GM21619 (cell line): Measurements from ENCODE around the gene BBS1.
A peak's percentile ranks its signal among the peaks of the same experiment; 100 is the strongest.

Experiments
- ATAC-seq: cut with Tn5 transposase; IDR thresholded peaks from one replicate; pipeline ENCODE4 v1.9.1; 2021; ENCODE audit not compliant: unreplicated experiment

The BBS1 gene

DNA sequence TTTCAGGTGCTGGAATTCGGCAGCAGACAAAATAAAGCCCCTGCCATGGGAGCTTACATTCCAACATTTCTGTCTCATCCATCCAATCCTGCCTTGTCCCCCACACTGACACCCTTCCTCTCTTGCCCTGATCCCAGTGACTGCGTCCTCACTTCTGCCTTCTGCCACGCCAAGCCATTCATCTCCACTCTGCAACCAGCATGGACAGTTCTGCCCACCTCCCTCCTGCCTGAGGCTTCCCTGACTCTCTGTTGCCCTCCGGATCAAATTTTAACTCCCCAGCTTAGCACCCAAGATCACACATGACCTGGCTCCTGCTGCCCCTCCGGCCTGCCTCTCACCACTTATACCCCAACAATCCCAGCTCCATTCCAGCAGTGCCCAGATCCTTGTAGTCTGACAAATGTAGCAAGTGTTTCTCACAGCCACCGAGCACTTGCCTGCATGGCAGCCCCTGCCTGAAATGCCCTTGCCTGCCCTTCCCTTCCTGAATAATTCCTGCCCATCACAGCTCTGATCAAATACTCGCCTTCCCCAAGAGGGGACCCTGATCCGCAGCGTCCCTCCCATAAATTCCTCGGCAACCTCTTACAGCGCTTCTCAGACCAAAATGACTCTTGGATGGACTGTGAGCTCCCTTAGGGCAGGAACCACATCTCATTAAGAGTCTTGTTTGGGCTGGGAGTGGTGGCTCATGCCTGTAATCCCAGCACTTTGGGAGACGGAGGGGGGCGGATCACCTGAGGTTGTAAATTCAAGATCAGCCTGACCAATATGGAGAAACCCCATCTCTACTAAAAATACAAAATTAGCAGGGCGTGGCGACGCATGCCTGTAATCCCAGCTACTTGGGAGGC lies 38.6 kb downstream of the BBS1 start:
- no peak for ATAC-seq

DNA sequence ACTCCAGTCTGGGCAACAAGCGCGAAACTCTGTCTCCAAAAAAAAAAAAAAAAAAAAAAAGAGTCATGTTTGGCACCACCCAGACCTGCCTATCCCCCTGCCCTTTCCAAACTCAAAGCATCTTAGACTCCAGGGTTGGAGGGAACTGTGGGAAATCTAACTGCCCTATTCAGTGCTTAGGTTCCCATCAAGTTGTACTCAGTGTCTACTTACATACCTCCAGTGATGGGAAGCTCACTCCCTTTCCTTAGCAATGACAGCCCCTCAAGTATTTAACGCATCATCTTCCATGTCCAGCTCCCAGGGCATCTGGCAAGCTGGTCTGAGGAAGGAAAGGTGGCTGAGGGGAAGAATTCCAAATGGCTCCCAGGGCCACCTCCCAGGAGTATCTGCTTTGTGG lies 39.3 kb downstream of the BBS1 start:
- ATAC-seq, result no peak

DNA sequence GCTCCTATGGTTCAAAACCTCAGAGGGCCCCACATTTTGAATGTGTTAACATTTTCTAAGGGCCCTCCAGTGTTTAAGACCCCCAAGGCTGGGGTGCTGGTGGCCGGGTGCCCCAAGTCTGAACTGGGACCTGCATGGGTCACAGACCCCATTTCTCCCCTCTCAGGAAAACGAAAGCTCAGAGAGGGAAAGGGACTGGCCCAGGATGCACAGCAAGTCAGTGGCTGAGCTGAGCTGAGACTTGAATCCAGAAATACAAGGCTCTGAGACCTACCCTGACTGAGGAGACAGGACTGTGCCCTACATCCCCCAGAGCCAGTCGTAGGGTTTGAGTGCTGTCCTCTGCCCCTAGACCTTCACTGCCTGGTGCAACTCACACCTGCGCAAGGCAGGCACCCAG lies 40.5 kb downstream of the BBS1 start:
- no peak for ATAC-seq

DNA sequence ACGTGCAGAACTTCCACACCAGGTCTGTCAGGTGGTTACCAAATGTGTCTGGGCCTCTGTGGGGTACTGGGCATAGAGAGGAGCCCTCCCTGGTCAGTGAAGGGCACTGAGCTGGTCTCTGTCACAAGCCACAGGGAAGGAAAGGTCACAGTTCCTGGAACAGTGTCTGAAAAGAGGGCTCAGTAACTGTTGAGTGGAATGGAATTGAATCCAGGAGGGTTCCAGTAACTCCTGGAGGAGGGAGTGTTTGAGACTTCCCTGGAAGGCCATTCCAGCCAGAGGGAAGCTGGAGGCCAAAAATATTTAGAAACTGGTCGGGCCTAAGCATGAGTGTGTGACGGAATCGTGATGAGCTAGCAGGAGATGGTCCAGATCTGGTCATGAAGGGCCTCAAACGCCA lies 44.2 kb downstream of the BBS1 start:
- ATAC-seq, result no peak

DNA sequence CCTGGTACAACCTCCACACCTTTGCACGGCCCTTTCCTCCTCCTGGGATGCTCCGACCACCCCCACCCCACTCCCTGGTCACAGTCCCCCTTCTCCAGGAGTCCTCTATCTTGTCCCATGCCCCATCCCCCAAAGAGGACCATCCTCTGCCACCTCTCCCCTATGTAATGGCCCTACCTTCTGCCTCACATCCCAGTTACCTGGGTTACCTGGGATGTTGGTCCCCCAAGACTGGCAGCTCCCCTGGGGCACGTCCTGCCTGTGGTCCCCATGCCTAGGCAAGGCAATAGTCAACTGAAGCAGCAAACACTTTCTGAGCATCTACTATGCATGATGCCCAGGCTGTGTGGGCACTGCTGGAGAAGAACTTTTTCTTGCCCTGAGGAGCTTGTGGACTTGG lies 45.0 kb downstream of the BBS1 start:
- no peak for ATAC-seq

DNA sequence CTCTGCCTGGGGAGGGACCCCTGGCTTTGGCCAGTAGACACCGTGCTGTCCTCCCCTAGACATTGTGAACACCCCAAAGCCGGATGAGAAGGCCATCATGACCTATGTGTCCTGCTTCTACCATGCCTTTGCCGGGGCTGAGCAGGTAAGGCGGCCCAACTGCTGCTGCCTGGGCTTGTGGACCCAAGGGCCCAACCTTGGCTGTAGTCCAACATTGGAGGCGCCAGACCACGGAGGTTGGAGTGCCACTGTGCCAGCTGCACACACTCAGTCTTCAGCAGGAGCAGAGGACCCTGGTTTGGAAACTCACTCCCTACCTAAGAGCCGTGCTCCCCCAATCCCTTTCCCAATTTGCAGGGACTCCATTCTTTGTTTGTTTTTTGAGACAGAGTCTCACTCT lies 45.7 kb downstream of the BBS1 start:
- ATAC-seq, result no peak

DNA sequence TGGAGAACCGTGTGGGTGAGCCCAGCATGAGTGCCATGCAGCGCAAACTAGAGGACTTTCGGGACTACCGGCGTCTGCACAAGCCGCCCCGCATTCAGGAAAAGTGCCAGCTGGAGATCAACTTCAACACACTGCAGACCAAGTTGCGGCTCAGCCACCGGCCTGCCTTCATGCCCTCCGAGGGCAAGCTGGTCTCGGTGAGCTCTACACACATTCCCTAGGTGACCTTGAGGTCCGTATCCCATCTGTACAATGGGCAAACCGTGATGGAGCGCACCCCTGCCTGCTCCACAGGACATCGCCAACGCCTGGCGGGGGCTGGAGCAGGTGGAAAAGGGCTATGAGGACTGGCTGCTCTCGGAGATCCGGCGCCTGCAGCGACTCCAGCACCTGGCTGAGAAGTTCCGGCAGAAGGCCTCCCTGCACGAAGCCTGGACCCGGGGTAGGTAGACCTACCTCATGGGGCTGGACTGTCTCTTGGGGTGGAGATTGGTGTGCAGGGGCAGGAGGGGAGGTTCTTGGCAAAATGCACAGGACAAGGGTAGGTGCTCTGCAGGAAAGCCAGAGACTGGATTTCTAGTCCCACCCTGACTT lies 47.4 kb downstream of the BBS1 start:
- no peak for ATAC-seq

DNA sequence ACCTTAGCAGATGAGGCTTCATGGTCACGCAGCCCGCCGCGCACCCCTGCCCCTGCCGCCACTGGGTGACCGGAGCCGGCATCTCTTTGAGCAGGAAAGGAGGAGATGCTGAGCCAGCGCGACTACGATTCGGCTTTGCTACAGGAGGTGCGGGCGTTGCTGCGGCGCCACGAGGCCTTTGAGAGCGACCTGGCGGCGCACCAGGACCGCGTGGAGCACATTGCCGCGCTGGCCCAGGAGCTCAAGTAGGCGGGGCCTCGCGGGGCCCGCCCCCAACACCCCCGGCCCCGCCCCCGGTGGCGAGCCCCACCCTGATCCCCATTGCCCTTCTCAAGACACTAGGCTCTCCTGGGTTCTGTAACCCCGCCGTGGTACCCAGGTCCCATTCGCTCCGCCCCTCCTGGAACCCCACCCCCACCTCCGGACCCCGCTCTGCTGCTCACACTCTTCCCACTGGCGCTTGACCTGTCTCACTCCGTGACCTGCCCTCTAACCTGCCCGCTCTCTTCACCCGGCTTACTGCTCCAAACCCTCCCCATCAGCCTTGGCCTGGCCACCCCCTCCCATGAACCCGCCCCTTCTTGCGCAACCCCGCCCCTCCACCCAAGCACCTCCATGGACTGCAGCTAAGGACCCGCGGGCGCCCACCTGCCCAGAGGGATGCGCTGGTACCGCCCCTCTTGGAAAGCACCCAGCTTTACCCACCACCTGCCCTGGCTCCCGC lies 48.9 kb downstream of the BBS1 start:
- ATAC-seq, result no peak

DNA sequence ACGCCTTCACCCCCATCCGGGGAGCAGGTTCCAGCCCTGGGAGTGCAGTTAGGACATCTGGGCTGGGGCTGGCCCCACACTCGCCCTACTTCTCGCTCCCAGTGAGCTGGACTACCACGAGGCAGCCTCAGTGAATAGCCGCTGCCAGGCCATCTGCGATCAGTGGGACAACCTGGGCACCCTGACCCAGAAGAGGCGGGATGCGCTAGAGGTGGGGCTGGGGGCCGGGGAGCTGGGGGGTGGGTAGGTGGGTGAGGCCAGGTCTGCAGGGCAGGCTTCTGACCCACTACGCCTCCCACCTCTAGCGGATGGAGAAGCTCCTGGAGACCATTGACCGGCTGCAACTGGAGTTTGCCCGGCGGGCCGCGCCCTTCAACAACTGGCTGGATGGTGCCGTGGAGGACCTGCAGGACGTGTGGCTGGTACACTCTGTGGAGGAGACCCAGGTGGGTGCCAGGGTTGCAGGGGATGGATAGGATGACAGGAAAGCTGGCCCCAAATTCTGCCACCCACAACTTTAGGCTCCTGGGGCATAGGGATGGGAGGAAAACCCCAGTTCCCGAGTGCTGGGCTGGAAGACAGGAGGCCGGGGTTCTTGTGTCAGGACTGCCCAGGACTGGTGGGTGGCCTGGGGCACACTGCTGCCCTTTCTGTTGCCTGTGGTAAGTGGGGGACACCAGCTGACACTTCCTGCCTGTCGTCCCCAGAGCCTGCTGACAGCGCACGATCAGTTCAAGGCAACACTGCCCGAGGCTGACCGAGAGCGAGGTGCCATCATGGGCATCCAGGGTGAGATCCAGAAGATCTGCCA lies 49.6 kb downstream of the BBS1 start:
- ATAC-seq, result no peak

DNA sequence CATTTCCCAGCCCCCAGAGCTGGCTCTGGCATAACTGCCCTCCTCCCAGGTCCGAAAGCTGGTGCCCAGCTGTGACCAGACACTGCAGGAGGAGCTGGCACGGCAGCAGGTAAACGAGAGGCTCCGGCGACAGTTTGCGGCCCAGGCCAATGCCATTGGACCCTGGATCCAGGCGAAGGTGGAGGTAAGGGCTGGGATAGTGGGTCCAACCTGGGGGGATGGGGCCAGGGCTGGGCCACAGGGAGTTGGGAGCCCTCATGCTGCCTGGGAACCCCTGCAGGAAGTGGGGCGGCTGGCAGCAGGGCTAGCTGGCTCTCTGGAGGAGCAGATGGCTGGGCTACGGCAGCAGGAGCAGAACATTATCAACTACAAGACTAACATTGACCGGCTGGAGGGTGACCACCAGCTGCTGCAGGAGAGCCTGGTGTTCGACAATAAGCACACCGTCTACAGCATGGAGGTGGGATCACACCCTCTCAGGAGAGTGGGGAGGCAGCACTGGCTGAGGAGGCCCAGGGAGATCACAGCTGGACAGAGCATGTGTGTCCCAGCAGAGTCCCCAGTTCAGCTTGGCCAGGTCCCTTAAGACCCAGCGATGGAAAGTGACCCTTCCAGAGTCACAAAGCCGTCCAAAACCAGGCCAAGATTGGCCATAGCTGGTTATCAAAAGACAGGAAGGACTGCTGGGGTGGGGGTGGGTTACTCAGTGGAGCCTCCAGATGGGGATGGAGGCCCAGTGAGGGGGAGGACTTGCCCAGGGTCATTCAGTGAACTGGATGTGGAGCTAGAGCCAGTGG lies 50.9 kb downstream of the BBS1 start:
- ATAC-seq, result no peak

DNA sequence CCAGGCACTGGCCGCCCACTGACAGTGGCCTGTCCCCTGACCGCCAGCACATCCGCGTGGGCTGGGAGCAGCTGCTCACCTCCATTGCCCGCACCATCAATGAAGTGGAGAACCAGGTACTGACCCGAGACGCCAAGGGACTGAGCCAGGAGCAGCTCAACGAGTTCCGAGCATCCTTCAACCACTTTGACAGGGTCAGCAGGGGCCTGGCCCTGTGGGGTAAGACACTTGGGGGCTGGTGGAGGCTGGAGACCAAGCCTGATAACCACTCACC lies 51.5 kb downstream of the BBS1 start:
- ATAC-seq, result no peak

DNA sequence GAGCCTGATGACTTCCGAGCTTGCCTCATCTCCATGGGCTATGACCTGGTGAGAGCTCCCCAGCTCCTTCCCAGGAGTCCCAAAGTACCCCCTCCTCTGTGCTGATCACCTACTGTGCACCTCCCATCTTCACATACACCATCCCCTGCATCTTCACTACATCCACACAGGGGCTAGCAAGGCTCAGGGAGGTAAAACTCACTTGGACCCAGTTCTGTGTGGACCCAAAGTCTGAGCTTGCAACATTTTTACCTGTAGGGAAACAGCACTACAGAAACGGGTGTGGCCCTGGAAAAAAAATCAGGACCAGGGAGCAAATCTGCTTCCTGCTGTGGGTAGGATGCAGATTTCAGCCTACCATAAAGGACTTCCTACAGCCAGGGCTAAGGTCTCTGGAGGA lies 51.8 kb downstream of the BBS1 start:
- no peak for ATAC-seq

DNA sequence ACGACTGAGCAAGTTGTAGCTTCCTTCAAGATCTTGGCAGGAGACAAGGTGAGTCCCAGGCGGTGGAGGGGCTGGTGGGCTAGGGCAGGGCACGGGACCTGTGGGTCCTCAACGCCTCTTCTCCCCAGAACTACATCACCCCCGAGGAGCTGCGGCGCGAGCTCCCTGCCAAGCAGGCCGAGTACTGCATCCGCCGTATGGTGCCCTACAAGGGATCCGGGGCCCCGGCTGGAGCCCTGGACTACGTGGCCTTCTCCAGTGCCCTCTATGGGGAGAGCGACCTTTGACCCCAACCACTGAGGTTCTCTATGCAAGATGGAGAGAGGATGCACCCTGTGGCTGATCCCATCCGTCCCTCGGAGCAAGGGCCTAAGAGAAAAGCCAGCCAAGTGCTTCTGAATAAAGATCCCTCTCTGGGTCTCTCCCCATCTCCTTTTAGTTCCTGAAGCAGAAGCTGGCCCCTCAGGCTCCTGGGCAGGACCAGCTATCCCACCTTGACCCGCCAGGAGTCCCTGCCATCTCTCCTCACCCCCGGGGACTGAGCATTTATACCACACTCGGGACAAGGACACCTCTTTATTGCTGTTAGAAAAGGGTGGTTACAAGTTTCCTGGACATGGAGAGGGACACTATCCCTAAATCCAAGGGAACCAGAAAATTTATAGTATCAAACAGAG lies 52.6 kb downstream of the BBS1 start:
- no peak for ATAC-seq

DNA sequence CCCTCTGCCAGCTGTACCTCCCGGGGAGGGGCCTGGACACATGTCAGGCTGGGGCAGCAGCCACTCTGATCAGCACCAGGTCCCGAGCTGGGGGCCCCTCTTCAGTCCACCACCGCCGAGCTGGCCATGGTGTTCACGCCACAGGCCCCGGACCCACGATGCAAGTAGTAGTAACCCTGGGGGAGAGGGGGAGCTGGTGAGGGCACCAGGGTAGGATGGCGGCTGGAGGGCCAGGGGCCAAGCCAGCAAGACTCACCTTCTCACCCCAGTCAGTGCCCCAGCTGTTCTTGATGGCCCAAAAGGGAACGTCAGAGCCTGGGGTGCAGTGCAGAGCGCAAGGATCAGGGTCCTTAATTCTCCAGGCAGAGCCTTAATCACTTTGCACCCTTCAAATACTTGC lies 53.4 kb downstream of the BBS1 start:
- ATAC-seq, result no peak

DNA sequence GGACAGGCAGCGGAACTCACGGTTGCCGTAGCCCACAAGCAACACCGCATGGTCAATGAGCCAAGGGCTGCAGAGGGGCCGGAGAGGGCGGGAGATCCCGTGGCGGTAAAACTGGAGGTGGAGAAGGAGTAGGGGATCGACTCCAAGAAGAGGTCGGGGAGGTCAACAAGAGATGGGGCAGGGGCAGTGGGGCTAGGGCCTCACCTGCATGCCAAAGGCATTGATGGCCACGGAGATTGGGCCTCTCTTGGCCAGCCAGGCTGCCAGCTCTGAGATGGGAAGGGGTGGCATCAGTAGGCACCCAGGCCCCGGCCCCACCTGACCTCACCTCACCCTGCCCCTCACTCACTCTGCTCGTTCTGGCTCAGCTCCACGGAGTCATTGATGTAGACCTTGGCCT lies 54.1 kb downstream of the BBS1 start:
- ATAC-seq, result no peak

DNA sequence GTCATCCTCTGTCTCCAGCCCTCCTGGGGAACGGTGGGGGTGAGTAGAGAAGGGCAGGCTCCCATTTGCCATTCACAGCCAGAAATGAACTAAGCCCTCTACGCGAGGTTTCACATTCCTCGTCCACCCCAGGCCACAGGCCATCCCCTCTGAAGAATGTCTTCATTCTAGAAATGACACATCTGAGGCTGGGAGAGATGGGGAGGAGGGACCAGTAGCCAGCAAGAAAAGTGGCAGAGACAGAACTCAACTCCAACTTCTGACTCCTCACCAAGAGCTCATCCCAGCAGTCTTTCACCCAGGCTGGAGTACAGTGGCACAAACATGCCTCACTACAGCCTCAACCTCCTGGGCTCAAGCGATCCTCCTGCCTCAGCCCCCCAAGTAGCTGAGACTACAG lies 54.5 kb downstream of the BBS1 start:
- no peak for ATAC-seq

DNA sequence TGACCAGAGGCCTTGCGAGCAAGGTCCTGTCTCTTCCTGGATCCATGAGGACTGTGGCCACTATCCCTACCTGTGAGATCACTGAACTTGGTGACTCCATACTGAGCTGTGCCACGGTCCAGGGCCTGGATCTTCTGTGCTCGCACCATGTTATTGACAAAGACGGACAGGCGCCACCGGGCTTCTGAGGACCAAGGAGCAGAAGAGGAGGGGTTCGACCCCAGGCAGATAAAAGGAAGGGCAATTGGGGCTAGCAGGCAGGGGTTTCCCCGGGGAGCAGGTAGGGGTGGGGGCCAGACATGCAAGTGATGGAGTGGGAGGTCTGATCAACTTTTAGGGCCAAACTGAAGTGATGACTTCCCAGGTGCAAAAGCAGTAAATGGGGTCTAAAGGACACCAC lies 55.8 kb downstream of the BBS1 start:
- no peak for ATAC-seq

DNA sequence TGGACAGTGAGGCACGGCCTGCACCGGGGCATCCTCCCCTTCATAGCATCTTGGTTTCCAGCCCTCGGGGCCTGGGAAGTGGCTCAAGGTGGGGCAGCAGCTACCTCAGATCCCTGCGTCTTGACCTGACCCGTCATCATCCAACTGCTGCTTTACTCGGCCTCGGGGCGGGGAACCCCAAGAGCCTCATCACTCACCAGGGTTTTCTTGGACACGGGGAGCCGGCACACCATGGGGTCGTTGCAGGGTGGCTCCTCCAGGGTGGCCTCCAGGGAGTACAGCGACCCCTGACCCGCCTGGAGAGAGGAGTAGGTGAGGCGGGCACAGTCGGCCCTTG lies 57.3 kb downstream of the BBS1 start:
- no peak for ATAC-seq

DNA sequence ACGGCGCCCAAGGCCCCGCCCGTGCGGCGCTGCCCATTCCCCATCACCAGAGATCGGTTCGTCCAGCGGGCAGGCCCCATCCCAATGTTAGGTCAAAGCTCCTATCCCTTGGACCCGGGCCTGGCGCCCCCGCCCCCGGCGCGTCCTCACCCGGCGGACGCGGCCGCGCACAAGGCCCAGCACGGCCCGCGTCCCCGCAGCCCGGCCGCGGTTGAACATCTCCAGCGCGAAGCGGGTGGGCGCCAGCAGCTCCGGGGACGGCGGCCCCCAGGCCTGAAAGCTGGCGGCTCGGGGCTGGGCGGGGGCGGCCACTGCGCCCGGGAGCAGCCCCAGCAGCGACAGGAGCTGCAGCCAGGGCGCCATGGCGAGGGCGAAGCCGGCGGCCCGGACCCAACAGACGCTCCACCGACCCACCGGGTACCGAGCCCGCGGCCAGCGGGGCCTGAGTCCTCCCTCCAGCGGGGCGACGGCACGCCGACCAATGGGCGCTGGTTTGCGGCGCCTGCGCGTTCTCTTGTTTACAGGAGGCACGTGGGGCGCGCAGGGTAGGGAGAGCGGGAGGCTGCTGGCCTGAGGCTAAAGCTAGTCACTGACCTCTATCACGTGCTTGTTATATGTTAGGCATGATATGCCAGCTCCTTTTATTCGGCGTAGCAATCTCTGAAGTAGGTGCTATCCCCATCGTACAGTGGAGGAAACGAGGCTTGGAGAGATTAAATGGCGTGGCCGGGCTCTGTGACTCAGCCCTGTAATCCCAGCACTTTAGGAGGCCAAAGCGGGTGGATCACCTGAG lies 57.9 kb downstream of the BBS1 start, which contains the start of gene CTSF:
Gene CTSF (minus strand): TSS at position 483 of the 793 bp plus-strand sequence. CDS start 120 bp downstream, at position 363.
- peak; percentile 58 for ATAC-seq
